Ovary (tissue), 3 donors: ENCODE measurements around the gene TNRC6C.

ENCODE experiments used
- EP300 ChIP-seq: sonication (generic); formaldehyde crosslinking; IDR thresholded peaks from one replicate; pipeline ENCODE4 v1.6.1; 2017; ENCODE audit warnings: antibody characterized with exemption
- POLR2A ChIP-seq: fragments of 450-650 bp; IDR thresholded peaks from one replicate; pipeline ENCODE4 v1.6.1; 2017; ENCODE audit warnings: antibody characterized with exemption, mild to moderate bottlenecking, moderate library complexity
- TF ChIP-seq, protein P1 (sequence below), 3 donors: fragments of 450-650 bp in 2 of 3; fragments of 200-600 bp in 1 of 3; IDR thresholded peaks; one replicate each; pipeline versions ENCODE4 v1.5.1 to v1.8.0; 2016 to 2022; ENCODE audit warnings: antibody characterized with exemption in 3 of 3, mild to moderate bottlenecking in 1 of 3
- donor health status: DM: no; HTN: no; CAD: no.

- TF ChIP-seq POLR2A, result no peak
- TF ChIP-seq, protein P1, sequence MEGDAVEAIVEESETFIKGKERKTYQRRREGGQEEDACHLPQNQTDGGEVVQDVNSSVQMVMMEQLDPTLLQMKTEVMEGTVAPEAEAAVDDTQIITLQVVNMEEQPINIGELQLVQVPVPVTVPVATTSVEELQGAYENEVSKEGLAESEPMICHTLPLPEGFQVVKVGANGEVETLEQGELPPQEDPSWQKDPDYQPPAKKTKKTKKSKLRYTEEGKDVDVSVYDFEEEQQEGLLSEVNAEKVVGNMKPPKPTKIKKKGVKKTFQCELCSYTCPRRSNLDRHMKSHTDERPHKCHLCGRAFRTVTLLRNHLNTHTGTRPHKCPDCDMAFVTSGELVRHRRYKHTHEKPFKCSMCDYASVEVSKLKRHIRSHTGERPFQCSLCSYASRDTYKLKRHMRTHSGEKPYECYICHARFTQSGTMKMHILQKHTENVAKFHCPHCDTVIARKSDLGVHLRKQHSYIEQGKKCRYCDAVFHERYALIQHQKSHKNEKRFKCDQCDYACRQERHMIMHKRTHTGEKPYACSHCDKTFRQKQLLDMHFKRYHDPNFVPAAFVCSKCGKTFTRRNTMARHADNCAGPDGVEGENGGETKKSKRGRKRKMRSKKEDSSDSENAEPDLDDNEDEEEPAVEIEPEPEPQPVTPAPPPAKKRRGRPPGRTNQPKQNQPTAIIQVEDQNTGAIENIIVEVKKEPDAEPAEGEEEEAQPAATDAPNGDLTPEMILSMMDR (IDR thresholded peaks at IDR 0.05), result no peak
- no peak for TF ChIP-seq EP300
Observed at GRCh38 chr17:77929180-77929564, 29.3 kb upstream of the TNRC6C start.
